C4-2B (cell line): ENCODE results near the gene MED13L.

Experiments
- CTCF ChIP-seq: fragments of 450-650 bp; conservative IDR thresholded peaks from 2 replicates; pipeline ENCODE4 v1.5.1; 2017; ENCODE audit warnings: mild to moderate bottlenecking
- ZFX ChIP-seq: fragments of 450-650 bp; IDR thresholded peaks from 2 replicates; pipeline ENCODE4 v1.6.1; 2017

GRCh38 chr12:116259800-116260577 is 17.5 kb downstream of the MED13L start:
- TF ChIP-seq CTCF (no peak), ZFX (no peak)
